GM23338 (cell line): ENCODE data around the gene NPB.

Source experiments
- EZH2 ChIP-seq: fragments of 200-600 bp; sonication (generic); IDR thresholded peaks from one replicate; pipeline ENCODE4 v1.8.0; 2017; ENCODE audit warnings: antibody characterized with exemption, mild to moderate bottlenecking, low read depth; ENCODE audit not compliant: unreplicated experiment
- POLR2AphosphoS5 ChIP-seq: IDR thresholded peaks from 2 replicates; pipeline ENCODE4 v1.6.1; 2016; ENCODE audit warnings: antibody characterized with exemption, low read depth
- ZNF331 ChIP-seq: fragments of 250-450 bp; sonication (Bioruptor Pico); IDR thresholded peaks from 2 replicates; pipeline ENCODE4 v1.5.0; 2020; ENCODE audit warnings: low read depth, mild to moderate bottlenecking, moderate library complexity
- TF ChIP-seq, protein P1 (sequence below), 2 experiments: fragments of 200-600 bp in 1 of 2; sonication (generic) in 1 of 2; conservative IDR thresholded peaks; 2 replicates each; pipeline versions ENCODE4 v1.5.1 to v1.6.1; 2016 to 2017; ENCODE audit warnings: antibody characterized with exemption in 2 of 2, low read depth in 2 of 2, mild to moderate bottlenecking in 2 of 2, moderate library complexity in 1 of 2
- TF ChIP-seq, protein P2 (sequence below): fragments of 250-450 bp; sonication (Bioruptor Pico); IDR thresholded peaks from 2 replicates; pipeline ENCODE4 v1.5.0; 2020; ENCODE audit warnings: mild to moderate bottlenecking, moderate library complexity
- TF ChIP-seq, protein P3 (sequence below): IDR thresholded peaks from one replicate; pipeline ENCODE4 v1.6.1; 2018; ENCODE audit warnings: antibody characterized with exemption; ENCODE audit not compliant: unreplicated experiment

- TF ChIP-seq, protein P1, sequence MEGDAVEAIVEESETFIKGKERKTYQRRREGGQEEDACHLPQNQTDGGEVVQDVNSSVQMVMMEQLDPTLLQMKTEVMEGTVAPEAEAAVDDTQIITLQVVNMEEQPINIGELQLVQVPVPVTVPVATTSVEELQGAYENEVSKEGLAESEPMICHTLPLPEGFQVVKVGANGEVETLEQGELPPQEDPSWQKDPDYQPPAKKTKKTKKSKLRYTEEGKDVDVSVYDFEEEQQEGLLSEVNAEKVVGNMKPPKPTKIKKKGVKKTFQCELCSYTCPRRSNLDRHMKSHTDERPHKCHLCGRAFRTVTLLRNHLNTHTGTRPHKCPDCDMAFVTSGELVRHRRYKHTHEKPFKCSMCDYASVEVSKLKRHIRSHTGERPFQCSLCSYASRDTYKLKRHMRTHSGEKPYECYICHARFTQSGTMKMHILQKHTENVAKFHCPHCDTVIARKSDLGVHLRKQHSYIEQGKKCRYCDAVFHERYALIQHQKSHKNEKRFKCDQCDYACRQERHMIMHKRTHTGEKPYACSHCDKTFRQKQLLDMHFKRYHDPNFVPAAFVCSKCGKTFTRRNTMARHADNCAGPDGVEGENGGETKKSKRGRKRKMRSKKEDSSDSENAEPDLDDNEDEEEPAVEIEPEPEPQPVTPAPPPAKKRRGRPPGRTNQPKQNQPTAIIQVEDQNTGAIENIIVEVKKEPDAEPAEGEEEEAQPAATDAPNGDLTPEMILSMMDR (conservative IDR thresholded peaks at IDR 0.05; ENCODE audit: low read depth in 2 of 2): no peak
- TF ChIP-seq, protein P2, sequence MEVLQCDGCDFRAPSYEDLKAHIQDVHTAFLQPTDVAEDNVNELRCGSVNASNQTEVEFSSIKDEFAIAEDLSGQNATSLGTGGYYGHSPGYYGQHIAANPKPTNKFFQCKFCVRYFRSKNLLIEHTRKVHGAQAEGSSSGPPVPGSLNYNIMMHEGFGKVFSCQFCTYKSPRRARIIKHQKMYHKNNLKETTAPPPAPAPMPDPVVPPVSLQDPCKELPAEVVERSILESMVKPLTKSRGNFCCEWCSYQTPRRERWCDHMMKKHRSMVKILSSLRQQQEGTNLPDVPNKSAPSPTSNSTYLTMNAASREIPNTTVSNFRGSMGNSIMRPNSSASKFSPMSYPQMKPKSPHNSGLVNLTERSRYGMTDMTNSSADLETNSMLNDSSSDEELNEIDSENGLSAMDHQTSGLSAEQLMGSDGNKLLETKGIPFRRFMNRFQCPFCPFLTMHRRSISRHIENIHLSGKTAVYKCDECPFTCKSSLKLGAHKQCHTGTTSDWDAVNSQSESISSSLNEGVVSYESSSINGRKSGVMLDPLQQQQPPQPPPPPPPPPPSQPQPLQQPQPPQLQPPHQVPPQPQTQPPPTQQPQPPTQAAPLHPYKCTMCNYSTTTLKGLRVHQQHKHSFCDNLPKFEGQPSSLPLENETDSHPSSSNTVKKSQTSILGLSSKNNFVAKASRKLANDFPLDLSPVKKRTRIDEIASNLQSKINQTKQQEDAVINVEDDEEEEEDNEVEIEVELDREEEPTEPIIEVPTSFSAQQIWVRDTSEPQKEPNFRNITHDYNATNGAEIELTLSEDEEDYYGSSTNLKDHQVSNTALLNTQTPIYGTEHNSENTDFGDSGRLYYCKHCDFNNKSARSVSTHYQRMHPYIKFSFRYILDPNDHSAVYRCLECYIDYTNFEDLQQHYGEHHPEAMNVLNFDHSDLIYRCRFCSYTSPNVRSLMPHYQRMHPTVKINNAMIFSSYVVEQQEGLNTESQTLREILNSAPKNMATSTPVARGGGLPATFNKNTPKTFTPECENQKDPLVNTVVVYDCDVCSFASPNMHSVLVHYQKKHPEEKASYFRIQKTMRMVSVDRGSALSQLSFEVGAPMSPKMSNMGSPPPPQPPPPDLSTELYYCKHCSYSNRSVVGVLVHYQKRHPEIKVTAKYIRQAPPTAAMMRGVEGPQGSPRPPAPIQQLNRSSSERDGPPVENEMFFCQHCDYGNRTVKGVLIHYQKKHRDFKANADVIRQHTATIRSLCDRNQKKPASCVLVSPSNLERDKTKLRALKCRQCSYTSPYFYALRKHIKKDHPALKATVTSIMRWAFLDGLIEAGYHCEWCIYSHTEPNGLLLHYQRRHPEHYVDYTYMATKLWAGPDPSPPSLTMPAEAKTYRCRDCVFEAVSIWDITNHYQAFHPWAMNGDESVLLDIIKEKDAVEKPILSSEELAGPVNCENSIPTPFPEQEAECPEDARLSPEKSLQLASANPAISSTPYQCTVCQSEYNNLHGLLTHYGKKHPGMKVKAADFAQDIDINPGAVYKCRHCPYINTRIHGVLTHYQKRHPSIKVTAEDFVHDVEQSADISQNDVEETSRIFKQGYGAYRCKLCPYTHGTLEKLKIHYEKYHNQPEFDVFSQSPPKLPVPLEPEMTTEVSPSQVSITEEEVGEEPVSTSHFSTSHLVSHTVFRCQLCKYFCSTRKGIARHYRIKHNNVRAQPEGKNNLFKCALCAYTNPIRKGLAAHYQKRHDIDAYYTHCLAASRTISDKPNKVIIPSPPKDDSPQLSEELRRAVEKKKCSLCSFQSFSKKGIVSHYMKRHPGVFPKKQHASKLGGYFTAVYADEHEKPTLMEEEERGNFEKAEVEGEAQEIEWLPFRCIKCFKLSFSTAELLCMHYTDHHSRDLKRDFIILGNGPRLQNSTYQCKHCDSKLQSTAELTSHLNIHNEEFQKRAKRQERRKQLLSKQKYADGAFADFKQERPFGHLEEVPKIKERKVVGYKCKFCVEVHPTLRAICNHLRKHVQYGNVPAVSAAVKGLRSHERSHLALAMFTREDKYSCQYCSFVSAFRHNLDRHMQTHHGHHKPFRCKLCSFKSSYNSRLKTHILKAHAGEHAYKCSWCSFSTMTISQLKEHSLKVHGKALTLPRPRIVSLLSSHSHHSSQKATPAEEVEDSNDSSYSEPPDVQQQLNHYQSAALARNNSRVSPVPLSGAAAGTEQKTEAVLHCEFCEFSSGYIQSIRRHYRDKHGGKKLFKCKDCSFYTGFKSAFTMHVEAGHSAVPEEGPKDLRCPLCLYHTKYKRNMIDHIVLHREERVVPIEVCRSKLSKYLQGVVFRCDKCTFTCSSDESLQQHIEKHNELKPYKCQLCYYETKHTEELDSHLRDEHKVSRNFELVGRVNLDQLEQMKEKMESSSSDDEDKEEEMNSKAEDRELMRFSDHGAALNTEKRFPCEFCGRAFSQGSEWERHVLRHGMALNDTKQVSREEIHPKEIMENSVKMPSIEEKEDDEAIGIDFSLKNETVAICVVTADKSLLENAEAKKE (CRISPR knock-in tag): no peak
- TF ChIP-seq, protein P3, sequence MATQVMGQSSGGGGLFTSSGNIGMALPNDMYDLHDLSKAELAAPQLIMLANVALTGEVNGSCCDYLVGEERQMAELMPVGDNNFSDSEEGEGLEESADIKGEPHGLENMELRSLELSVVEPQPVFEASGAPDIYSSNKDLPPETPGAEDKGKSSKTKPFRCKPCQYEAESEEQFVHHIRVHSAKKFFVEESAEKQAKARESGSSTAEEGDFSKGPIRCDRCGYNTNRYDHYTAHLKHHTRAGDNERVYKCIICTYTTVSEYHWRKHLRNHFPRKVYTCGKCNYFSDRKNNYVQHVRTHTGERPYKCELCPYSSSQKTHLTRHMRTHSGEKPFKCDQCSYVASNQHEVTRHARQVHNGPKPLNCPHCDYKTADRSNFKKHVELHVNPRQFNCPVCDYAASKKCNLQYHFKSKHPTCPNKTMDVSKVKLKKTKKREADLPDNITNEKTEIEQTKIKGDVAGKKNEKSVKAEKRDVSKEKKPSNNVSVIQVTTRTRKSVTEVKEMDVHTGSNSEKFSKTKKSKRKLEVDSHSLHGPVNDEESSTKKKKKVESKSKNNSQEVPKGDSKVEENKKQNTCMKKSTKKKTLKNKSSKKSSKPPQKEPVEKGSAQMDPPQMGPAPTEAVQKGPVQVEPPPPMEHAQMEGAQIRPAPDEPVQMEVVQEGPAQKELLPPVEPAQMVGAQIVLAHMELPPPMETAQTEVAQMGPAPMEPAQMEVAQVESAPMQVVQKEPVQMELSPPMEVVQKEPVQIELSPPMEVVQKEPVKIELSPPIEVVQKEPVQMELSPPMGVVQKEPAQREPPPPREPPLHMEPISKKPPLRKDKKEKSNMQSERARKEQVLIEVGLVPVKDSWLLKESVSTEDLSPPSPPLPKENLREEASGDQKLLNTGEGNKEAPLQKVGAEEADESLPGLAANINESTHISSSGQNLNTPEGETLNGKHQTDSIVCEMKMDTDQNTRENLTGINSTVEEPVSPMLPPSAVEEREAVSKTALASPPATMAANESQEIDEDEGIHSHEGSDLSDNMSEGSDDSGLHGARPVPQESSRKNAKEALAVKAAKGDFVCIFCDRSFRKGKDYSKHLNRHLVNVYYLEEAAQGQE: no peak
- TF ChIP-seq ZNF331 (CRISPR knock-in tag) (no peak), EZH2 (no peak), POLR2AphosphoS5 (no peak)
Observed at GRCh38 chr17:81929253-81930141, 27.5 kb downstream of the NPB start.
